ENCODE measurements around the gene RANGAP1. TPM values are rescaled to one million over a fixed set of nuclear protein-coding genes. Genes with fewer than 3 reads are reported as not detected.

The RANGAP1 gene
- total RNA-seq, 1 donor from 2014 or later, result 56.4 TPM

DNA sequence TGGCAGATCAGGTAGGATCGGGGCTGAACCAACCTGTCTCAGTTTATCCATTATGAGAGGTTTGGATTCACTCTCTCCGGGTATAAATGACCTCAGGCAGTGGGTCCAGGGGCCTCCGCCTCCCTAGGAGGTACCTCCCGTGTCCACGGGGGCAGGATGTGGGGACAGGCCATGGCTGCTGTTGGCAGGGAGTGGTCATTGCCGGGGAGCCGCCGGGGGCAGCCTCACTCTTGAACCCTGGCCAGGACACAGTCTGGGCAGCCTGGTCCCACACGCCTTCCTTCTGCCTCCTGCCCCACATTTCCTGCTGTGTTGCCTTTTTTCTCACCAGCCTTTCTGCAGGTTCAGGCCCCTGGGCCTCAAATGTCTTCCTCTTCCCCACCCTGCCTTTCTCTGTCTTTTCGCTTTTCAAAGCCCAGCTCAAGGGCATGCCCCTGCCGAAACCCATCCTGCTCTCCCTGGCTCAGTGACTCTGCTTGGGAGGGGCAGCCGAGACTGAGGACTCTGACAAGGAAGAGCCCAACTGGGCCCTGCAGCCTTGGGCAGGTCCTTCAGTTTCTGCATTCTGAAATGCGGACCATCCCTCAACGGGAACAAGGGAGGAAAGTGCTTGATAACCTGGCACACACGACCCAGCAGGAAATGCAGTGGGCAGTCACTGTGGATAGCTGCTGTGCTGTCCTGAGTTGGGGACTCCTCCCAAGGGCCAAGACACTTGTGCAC, 46.4 kb upstream of the RANGAP1 start:
- H3K36me3 Mint-ChIP-seq (ENCODE audit: low read depth), result peaks cover 67% of the 10 kb centered on the region
- ChIA-PET POLR2A (interaction anchor here (0.7 kb wide), 1 partner anchor 32 kb away, joined by 8 read pairs; no protein-coding TSS in a partner anchor), CTCF (no interaction called here)
- H3K4me1 Mint-ChIP-seq, result no peaks in the 10 kb centered on the region
- no peak for DNase-seq
- H3K27ac Mint-ChIP-seq, result no peak overlapping the region
- H3K4me3 Mint-ChIP-seq, result no peak overlapping the region
- TF ChIP-seq, protein P1, sequence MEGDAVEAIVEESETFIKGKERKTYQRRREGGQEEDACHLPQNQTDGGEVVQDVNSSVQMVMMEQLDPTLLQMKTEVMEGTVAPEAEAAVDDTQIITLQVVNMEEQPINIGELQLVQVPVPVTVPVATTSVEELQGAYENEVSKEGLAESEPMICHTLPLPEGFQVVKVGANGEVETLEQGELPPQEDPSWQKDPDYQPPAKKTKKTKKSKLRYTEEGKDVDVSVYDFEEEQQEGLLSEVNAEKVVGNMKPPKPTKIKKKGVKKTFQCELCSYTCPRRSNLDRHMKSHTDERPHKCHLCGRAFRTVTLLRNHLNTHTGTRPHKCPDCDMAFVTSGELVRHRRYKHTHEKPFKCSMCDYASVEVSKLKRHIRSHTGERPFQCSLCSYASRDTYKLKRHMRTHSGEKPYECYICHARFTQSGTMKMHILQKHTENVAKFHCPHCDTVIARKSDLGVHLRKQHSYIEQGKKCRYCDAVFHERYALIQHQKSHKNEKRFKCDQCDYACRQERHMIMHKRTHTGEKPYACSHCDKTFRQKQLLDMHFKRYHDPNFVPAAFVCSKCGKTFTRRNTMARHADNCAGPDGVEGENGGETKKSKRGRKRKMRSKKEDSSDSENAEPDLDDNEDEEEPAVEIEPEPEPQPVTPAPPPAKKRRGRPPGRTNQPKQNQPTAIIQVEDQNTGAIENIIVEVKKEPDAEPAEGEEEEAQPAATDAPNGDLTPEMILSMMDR (IDR thresholded peaks at IDR 0.05), result no peak
- no peaks in the 10 kb centered on the region for H3K27me3 Mint-ChIP-seq
- H3K9me3 Mint-ChIP-seq, result no peaks in the 10 kb centered on the region
- intact Hi-C loops (cut with micrococcal nuclease), result no loop called here
- ATAC-seq (ENCODE audit: low read depth), result no peak

DNA sequence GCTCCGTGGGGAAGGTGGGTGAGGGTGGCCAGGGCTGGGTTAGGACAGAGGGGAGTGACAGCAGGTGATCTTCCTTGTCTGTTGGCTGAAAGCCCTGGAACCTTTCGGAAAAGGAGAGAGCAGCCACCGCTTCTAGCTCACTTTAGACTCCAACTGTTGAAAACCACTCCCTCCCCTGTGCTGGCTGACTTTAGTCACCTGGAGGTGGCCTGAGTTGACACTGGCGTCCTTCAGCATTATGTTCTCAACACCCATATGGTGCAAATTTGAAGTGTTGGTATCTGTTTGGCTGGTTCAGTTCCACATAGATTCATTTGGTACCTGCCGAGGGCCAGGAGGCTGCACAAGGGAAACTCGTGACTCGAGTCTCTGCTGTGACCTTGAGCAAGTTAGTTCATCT, 44.2 kb upstream of the RANGAP1 start:
- CTCF ChIA-PET, result no interaction called here
- no peak for ATAC-seq (ENCODE audit: low read depth)
- peaks cover 80% of the 10 kb centered on the region for H3K36me3 Mint-ChIP-seq (ENCODE audit: low read depth)

DNA sequence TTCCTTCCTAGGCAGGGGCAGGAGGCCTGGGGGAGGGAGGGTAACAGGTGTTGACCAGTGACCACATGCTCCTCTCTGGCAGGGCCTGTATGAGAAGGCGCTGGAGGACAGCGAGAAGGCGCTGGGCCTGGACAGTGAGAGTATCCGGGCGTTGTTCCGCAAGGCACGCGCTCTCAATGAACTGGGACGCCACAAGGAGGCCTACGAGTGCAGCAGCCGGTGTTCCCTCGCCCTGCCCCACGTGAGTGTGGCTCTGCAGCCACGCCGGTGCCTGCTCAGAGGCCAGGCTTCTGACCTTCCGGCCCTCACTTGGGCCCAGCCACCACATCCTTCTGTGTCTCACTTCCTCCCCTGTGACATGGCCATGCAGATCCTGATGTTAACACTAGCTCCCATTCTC, 41.1 kb upstream of the RANGAP1 start:
- ATAC-seq (ENCODE audit: low read depth) (no peak), DNase-seq (no peak)
- ChIA-PET CTCF (no interaction called here), POLR2A (no interaction called here)
- no peaks in the 10 kb centered on the region for H3K9me3 Mint-ChIP-seq
- H3K4me1 Mint-ChIP-seq, result no peaks in the 10 kb centered on the region
- peaks cover 81% of the 10 kb centered on the region for H3K36me3 Mint-ChIP-seq (ENCODE audit: low read depth)
- no peaks in the 10 kb centered on the region for H3K27me3 Mint-ChIP-seq
- TF ChIP-seq, protein P1 (IDR thresholded peaks at IDR 0.05), result no peak
- H3K4me3 Mint-ChIP-seq, result no peak overlapping the region
- H3K27ac Mint-ChIP-seq, result no peak overlapping the region
- intact Hi-C loops (cut with micrococcal nuclease), result no loop called here

More for the DNA sequence above, 44.2 kb upstream of the RANGAP1 start:
- TF ChIP-seq, protein P1 (IDR thresholded peaks at IDR 0.05), result no peak
- POLR2A ChIA-PET, result interaction anchor here (0.6 kb wide), 1 partner anchor 45 kb away, joined by 3 read pairs; no protein-coding TSS in a partner anchor
- Mint-ChIP-seq H3K4me3 (no peak overlapping the region), H3K27ac (no peak overlapping the region), H3K4me1 (no peaks in the 10 kb centered on the region), H3K9me3 (no peaks in the 10 kb centered on the region), H3K27me3 (no peaks in the 10 kb centered on the region)
- intact Hi-C loops (cut with micrococcal nuclease), result no loop called here
- no peak for DNase-seq

DNA sequence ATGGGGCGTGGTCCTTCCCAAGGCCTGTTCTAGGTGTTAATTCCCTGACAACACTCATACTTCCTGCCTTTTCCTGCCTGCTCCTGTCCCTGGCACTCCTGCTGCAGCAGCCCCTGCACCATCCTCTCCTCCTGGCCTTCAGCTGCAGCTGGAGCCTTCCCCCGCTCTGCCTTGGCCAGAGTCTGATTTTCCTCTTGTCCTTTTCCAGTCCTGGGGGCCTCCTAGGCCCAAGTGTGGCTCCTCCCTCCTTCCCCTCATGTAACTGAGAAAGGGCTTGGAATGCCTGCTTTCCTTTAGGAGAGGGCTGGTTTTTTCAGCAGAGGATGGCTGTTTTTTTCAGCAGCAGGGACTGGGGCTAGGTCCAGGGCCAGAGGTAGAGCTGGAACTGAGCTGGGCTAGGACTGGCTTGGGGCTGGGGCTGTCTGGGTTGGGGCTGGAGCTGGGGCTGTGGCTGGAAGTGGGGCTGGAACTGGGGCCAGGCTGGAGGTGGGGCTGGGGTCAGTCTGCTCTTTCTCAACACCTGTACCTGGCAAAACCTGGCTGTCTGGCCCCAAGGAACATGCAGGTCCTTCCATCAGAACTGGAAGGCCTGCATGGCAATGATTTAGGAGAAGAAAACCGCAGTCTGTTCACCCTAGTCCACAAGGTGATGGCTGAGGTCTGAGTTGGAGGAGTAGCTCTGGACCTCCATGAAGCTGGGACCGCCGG, 39.0 kb upstream of the RANGAP1 start:
- intact Hi-C loops (cut with micrococcal nuclease), result no loop called here
- Mint-ChIP-seq H3K27me3 (no peaks in the 10 kb centered on the region), H3K27ac (no peak overlapping the region), H3K4me3 (no peak overlapping the region), H3K9me3 (no peaks in the 10 kb centered on the region), H3K36me3 (ENCODE audit: low read depth) (peaks cover 79% of the 10 kb centered on the region), H3K4me1 (no peaks in the 10 kb centered on the region)
- ChIA-PET CTCF (no interaction called here), POLR2A (no interaction called here)
- TF ChIP-seq, protein P1 (IDR thresholded peaks at IDR 0.05), result no peak
- DNase-seq (no peak), ATAC-seq (ENCODE audit: low read depth) (no peak)

DNA sequence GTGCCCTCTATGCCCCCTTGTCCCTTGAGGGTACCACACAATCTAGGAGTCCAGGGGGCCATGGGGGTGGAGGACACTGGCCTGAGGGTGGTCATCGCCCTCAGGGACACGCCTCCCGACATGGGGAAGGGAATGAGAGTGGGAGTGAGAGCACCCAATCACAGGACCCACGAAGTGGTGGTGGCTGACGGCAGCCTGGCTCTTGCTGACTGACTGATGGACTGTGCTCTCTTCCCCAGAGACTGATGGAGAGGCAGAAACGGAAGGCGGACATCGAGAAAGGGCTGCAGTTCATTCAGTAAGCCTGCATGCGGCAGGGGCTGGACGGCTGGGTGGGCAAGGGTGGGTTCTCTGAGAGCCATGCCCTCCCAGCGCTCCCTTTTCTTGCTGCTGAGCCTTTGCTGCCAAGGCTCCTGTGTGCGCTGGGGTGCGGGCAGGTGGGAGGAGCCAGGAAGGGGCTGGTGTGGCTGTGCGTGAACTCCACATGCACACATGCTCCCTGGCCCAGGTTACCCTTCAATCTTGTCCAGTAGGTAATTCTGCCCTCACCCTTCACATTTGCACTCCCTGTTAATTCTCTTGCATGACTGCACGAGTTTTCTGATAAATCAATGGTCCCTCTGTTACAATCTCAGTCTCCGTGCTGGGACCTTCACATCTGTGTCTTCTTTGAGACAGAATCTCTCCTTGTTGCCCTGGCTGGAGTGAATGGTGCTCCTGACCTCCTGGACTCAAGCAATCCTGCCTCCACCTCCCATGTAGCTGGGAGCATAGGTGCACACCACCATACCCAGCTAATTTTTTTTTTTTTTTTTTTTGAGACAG, 34.6 kb upstream of the RANGAP1 start:
- Mint-ChIP-seq H3K4me3 (no peak overlapping the region), H3K4me1 (peaks cover 5% of the 10 kb centered on the region), H3K27me3 (no peaks in the 10 kb centered on the region), H3K27ac (no peak overlapping the region), H3K9me3 (no peaks in the 10 kb centered on the region), H3K36me3 (ENCODE audit: low read depth) (peaks cover 49% of the 10 kb centered on the region)
- intact Hi-C loops (cut with micrococcal nuclease), result no loop called here
- ATAC-seq (ENCODE audit: low read depth), result no peak
- CTCF ChIA-PET, result no interaction called here
- POLR2A ChIA-PET, result no interaction called here
- TF ChIP-seq, protein P1 (IDR thresholded peaks at IDR 0.05), result no peak
- DNase-seq, result no peak

All from activated B cell treated with CpG ODN at 0.5 μM for 24 hours (primary cell).